NCI-H345 treated with DMSO at 0.1 percent for 48 hours (cell line): ENCODE results near the gene GUK1.

Experiments used
- DNase-seq: peaks from one replicate; lab custom pipeline; 2025; ENCODE audit not compliant: unreplicated experiment; lab: John Stamatoyannopoulos, UW

The GUK1 gene

DNA sequence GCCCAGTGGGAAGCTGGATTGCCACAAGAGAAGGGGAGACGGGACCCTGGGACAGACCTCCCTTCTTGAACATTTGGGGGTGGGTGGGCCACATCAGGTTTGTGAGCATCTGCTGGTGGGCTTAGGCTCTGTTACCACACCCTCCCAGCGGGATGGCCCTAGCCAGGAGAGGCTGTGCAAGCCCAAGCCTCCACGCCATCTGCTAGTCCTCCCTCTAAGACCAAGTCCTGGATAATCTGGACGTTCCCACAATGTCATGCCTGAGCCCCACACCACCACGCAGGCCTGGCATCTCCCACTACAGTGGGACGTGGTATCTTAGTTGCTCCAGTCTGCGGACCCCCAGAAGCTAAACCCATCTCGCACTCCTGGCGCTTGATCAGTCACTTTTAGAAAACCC, 21.8 kb downstream of the GUK1 start:
- DNase-seq = no peak

DNA sequence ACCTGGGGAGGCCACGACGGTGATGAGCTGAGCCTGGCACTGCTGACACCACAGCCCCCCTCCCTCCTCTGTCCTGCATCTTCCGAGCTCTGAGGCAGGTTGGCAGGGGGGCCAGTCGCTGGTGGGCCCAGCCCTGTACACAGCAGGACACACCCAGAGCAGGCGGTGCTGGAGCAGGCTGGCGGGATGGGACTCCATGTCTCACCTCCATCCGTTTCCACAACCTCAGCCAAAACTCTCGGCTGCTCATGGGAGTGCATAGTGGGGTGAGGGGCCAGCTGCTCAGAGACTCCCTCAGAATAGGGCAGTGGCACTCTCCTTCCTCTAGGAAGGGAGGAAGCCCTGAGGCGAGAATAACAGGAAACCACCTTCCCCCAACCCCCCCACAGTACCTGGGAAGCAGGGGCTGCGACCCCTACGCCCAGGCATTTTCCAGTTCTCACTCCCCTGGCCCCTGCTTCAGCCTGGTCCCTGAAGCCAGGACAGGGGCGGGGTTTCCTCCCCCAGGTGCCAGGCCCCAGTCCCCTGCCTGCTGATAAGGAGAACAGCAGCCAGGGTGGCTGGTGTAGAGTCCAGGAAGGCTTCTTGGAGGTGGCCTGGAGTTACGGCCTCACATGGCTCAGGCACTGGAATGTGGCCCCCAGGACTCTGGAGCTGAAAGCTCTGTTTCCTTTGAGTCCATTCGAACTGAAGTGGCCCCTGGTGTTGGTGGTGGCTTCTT, 22.4 kb downstream of the GUK1 start:
- no peak for DNase-seq

DNA sequence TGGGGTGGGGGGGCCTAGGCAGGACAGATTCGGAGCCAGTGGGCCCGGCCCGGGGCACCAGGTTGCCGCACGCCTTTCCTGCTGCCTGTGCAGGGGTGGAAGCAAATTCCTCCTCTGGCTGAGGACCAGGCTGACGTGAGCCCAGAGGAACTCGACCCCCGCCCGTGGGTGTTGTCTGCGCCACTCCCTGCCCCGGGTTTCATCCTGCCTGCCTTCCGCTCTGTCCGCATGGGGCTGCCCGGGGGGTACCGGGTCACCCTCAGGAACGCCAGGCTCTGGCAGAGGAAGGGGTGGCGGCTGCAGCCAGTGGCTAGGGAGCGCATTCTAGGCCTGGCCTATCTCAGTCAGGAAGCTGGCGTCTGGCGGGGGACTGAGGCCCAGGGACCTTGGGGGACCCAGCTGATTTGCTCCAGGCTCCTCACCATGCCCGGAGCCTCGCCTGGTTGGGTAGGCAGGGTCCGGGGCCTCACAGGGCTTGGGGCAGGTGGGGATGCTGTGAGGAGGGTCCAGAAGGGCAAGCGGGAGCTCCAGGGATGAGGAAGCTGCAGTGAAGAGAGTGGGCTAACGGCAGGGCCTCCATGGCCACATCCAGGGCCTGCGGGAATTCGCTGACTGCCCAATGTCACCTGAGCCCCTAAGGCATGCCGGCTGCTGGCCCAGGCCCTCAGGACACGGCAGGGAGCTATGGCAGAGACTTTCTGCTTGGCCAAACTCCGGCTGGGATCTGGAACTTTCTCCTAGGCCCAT, 23.1 kb downstream of the GUK1 start:
- no peak for DNase-seq

DNA sequence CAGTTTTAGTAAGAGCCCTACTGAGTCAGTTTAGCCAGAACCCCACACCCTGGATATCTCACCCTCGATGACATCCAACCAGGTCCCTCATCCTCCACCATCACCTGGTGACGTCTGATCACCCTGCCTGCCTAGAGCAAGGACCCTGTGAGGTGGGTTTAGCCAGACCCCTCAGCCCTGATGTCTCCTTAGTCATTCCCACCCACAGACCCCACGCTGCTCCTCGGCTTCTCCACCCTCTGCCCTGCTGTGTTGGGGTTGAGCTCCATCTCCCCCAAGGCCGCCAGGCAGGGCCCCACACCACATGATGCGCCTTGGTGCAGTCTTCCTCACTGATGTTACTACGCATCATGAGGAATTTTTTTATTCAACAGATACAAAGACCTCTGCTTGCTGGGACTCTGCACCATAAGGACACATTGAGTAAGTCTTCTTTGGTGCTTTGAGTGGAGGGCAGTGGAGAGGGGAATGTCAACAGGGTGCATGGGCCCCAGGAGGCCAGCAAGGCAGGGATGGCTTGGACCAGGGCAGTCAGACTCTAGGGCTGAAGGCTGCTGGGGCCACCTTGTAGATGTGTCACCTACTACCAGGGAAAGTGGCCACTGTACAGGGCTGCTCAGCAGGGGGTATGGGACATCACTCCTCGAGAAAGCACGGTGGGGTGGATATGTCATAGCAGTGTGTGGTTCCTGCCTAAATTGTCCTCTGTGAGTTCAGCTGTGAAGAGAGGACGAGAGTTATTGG, 23.9 kb downstream of the GUK1 start:
- no peak for DNase-seq

DNA sequence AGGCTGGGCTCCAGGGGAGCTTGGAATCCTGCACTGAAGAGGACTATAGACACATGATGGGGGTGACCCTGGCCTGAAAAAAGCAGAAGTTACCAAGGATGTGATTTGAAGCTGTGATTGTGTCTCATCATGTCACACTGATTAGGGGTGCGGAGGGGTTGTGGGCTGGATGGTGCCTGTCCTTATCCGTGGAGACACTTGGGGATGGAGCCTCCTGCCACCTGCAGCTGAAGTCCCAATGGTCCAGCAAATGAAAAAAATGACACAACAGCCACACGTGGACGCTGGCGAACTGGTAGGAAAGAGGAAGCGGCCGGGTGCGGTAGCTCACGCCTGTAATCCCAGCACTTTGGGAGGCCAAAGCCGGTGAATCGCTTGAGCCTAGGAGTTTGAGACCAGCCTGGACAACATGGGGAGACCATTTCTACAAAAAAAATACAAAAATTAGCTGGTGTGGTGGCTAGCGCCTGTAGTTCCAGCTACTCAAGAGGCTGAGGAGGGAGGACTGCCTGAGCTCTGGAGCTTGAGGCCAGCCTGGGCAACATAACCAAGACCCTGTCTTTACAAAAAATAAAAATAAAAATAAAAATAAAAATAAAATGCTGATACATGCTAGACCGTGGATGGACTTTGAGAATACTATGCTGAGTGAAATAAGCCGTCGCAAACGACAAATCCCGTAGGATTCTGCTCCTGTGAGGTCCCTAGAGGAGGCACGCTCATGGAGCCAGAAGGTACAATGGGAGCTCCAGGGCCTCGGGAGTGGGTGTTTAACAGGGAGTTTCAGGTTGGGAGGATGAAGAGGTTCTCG, 24.7 kb downstream of the GUK1 start:
- DNase-seq = no peak

DNA sequence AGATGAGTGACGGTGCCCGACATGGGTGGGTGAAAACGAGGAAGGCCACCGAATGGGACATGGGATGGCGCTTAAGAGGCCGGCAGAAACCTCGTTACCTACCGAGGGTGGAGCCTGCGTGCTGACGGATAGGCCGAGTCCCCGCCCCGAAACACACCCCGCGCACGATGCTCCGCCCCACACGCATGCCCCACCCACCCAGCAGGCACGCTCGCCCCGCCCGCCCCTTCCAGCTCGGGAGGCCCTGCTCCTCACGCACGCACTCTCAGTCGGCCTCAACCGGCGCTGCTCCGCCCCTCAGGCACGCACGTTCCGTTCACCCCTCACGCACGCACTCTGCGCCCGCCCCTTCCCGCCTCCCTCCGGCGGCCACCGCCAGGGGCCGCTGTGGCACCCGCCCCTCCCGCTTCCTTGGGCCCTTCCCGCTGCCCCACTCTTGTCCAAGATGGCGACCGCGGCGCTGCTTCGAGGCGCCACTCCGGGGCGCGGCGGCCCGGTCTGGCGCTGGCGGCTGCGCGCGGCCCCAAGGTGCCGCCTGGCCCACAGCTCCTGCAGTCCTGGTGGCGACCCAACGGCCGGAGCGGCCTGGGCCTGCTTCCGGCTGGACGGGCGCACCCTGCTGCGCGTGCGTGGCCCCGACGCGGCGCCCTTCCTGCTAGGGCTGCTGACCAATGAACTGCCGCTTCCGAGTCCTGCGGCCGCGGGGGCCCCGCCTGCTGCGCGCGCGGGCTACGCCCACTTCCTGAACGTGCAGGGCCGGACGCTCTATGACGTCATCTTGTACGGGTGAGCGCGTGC, 25.5 kb downstream of the GUK1 start, which contains the start of gene IBA57:
TSS of gene IBA57 (plus strand) at position 433 of the 798 bp plus-strand sequence. CDS start at position 446, 13 bp downstream.
- peak; percentile 94 for DNase-seq

DNA sequence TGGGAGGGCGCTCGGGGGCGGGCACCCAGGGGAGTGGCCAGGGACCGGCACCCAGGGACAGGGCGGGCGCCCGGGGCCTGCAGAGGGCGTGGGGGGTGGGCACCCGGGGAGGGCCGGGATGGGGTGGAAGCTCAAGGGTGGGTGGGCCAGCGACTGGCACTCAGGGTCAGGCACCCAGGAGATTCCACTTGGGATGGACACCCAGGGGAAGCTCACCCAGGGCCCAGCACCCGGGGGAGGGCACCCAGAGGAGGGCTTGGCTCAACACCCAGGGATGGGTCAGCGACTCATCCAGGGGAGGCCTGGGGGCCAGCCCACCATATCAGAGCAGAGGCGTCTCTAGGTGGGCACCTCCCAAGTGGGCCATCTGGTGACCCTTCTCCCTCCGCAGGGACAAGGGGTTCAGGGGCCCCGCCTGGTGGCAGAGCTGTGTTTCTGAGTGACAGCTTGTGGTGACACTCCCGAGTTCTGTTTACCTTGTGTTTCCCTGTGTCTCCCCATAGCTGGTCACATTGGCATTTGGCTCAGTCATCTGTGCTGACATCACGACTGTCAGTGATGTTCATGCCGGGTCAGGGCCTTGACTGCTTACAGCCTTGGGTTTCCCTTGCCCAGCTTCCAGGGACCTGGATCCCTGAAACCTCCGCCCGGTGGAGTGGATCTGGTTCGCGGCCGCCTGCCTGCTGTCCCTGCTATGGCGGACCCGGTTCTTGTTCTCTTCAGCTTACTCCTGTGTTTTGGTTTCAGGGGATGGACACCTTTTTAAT, 26.3 kb downstream of the GUK1 start:
- peak; percentile 28 for DNase-seq

DNA sequence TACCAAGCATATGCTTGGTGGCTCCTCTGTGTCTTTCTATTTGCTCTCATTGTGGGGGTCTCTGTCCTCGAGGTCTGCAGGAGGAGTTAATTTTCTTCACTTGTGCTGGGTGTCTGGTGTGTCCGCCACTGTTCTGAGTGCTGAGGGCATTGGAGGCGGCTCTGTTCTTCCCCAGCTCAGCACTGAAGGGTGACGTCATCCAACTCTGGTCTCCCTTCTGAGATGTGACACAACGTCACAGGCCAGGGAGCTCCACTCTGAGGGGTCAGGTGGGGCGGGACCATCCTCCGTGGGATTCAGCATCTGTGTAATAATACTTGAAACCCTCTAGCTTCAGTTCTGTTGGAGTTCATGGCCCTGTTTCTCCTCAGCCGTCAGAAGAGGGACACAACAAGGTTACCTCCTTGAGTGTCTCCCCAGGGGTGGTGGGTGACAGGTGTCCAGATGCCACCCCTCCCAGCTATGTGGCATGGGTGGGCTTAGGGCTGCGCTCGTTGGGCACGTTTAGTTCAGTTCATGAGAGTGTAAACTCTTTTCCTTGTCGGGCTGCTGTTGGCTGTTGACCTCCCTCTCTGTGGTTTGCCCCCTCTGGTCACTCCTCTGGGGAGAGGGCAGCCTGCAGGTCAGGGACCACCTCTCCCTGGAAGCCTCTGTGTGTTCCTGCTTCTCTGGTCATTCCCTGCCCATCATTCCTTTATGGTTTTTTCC, 28.6 kb downstream of the GUK1 start:
- DNase-seq = no peak

DNA sequence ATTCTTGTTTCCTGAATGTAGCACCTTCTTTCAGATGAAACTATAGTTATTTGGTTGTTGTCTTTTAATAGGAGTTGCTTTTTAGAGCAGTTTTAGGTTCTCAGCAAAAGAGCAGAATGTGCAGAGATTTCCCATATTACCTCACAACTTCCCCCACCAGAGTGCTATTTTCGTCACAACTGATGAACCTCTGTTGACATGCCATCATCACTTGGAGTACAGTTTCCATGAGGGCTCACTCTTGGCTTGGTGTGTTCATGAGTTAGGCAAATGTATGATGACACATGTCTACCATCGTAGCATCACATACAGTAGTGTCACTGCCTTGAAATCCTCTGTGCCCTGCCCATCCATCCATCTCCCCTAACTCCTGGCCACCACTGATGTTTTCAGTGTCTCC, 29.3 kb downstream of the GUK1 start:
- DNase-seq = no peak

DNA sequence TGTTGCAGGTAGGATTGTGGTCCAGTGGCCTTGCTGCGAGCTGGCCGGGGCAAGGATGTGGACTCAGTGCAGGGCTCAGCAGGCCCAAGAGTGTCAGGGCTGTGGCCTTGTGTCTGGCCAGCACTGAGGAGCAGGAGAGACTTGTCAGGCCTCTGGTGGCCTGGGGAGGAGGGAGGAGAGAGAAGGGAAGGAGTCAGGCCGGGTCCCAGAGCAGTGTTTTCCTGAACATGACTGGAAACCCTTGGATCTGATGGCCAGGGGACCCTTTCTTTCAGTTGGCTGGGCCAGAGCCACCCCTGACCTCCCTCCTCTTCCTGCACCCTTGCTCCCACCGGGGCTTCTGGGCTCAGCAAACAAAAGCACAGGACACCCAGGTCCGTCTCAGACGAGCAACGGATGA, 30.6 kb downstream of the GUK1 start:
- no peak for DNase-seq

DNA sequence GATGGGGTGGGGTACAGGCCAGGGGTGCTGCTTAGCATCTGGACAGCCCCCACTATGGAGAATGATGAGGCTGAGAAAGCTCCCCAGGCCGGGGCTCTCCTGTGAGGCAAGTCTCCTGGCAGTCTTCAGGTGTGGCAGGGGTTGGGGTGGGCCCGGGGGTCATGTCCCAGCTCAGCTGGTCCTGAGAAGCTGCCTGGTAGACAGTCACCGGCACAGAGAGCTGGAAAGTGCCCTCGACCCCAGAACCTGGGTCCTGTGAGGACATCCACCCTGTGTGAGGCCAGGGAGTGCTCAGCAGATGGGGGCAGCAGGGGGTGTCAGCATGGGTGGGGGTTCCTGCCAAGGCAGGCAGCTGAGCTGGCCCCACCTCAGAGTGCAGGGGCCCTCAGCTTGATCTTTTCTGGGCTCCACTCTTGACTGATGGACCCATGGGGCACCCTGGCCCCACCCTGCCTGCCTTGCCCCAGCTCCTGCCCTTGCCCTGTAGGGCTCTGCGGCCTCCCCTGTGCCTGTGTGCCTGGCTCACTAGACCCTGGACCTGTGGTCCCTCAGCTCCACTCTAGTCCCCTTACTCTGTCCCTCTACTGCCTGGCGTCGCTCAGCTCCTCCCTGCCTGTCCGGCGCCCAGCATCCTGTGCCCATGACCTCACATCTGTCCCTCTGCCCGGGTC, 31.3 kb downstream of the GUK1 start:
- no peak for DNase-seq

DNA sequence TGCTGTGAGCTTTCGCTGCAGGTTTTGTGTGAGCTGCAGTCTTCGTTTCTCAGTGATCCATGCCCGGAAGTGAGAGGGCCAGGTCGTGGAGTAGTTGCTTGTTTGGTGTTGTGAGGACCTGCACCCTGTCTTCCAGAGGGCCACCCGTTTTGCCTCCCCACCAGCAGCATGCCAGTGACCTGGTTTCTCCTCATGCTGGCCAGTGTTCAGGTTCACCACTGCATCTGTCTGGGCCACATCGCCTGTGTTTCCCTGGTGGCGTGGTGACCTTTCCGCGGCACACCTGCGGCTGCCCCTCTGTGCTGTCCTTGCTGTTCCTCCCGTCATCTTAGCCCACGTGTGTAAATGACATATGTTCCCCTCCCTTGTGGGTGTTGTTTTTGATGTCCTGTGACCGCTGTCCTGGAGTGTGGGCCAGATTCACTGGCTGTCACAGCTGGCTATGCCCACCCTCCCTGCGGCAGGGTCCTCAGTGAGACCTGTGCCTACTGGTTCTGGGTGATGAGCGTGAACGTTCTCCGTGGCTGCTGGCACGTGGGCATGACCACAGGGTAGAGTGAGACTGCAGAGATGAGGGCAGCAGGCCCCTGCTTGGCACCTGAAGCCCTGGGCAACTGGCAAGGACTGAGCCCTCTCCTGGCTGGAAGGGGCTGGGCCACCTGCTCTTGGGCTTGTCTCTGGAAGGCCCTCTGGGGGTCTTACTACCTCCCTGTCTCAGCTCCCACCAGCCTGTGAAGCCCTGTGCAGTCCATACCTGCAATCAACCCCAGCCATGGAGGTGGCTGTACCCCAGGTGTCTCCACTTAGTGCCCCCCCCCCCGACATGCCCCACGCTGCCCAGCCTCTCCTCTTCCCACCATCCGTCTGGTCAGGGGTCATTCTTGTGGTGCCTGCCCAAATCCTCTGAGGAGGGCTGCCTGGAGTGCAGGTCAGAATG, 32.8 kb downstream of the GUK1 start:
- DNase-seq = no peak

DNA sequence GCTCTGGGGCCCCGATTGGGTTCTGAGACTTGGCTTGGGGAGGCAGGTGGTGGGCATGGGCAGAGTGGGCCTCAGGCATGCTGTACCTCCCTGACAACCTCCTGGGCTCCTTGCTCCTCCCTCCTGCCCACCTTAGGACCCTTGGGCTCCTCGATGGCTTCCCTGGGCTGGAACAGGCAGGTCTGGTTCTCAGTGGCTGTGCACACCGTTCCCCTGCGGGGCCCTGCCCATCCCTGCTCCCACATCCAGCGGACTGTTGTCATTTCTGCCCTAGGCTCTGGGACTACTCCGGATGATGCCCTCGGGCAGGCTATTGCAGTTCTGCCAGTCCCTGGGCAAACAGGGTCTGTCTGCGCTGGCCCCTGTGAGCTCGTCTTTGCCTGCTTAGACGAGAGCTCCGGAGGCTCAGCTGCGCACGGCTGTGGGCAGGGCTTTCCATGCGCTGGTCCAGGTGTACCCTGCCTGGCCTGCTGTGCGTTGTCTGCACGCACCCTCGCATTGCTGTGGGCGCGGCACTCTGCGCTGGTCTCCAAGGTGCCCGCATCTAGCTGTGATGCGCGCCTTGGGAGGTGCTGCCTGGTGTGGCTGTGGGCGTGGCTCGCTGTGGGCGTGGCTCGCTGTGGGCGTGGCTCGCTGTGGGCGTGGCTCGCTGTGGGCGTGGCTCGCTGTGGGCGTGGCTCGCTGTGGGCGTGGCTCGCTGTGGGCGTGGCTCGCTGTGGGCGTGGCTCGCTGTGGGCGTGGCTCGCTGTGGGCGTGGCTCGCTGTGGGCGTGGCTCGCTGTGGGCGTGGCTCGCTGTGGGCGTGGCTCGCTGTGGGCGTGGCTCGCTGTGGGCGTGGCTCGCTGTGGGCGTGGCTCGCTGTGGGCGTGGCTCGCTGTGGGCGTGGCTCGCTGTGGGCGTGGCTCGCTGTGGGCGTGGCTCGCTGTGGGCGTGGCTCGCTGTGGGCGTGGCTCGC, 33.7 kb downstream of the GUK1 start:
- peak; percentile 21 for DNase-seq

DNA sequence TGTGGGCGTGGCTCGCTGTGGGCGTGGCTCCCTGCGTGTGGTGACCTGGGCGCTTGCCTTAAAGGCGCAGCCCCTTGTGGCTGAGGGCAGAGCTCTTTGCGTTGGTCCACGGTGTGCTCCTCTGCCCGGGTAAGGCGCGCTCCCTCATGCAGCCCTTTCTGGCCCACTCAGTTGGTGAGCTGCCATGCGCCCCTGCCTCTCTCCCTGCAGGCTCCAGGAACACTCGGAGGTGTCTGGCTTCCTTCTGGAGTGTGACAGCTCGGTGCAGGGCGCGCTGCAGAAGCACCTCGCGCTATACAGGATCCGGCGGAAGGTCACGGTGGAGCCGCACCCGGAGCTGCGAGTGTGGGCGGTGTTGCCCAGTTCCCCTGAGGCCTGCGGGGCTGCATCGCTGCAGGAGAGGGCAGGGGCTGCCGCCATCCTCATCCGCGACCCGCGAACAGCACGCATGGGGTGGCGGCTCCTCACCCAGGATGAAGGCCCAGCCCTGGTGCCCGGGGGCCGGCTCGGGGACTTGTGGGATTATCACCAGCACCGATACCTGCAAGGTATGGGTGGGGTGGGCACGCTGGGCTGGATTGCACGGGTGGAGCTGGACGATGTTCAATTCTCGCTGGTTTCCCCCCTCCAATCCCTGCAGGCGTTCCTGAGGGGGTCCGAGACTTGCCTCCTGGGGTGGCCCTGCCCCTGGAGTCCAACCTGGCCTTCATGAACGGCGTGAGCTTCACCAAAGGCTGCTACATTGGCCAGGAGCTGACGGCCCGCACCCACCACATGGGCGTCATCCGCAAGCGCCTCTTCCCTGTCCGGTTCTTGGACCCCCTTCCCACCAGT, 34.6 kb downstream of the GUK1 start:
- no peak for DNase-seq

DNA sequence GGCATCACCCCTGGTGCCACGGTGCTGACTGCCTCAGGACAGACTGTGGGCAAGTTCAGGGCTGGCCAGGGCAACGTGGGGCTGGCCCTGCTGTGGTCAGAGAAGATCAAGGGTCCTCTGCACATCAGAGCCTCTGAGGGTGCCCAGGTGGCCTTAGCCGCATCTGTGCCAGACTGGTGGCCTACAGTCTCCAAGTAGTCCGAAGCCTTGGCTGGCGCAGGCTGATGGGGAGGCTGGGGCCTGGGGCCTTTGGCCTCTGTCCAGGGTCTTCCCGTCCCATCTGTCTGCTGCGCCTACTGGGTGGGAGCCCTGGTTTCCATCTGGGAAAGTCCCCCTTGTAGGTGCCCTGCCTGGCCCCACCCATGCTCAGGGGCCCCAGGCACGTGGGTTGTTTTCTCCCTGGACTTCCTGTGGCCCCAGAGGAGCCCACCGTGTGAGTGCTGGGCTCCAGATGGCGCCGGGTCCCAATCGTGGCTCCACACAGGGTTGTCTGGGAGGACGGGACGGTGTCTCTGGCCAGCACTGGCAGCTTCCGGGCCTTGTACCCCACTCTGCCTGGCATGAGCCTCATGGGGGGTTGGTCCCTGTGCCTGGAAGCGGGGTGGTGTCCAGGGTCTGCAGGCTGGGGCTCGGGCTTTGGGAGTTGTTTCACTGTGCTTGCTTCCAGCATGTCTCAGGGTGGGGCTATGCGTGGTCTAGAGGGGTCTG, 35.4 kb downstream of the GUK1 start:
- DNase-seq = no peak
